CD4-positive, alpha-beta T cell treated with Interleukin-10 for 1 hour (primary cell): ENCODE results near the gene OR7C1.

Source experiments
- DNase-seq: peaks from one replicate; pipeline ENCODE4 v3.0.0-alpha.2; 2020

OR7C1 gene

DNA sequence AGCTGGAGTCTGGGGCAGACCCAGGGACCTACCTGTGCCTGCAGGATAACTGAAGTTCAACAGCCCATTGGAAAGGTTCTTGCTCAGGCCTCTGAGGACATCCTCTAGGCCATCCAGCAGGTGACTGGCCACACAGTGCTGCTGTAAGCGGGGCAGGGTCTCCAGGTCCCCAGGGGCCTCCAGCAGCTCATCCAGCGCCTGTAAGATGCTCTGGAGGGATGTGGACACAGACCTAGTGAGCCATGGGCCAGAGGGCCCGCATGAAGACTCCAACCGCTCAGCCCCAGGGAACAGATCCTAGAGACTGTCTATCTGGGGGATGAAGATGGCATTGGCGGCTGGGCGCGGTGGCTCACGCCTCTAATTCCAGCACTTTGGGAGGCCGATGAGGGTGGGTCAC lies 70.6 kb downstream of the OR7C1 start:
- no peak for DNase-seq

DNA sequence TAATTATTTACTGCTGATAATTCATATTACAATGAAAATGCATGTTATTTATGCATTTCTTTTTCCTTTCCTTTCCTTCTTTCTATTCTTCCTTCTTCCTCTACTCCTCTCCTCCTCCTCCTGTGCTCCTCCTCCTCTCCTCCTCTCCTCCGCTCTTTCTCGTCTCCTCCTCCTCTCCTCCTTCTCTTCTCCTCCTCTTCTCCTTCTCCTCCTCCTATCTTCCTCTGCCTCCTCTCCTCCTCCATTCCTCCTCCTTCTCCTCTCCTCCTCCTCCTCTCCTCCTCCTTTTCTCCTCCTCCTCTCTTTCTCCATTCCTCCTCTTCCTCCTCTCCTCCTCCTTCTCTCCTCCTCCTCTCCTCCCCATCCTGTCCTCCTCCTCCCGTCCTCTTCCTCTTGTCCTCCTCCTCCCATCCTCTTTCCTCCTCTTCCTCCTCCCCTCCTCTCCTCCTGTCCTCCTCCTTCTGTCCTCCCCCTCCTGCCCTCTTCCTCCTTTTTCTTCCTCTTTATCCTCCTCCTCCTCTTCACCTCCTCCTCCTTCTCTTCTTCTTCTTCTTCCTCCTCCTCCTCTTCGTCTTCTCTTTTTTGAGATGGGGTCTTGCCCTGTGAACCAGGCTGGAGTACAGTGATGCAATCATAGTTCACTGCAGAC lies 71.4 kb downstream of the OR7C1 start:
- DNase-seq, result no peak

DNA sequence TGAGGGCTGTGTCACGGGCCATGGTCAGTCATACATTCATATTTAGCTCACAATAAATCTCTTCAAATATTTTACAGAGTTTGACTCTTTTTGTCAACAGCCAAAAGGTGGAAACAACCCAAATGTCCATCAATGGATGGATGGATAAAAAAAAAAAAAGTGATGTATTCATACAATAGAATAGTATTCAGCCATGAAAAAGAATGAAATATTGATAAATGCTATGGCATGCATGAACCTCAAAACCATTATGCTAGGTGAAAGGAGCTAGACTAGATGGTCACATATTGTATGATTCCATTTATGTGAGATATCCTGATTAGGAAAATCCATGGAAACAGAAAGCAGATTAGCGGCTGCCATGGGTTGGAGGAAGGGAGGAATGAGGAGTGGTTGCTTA lies 72.9 kb downstream of the OR7C1 start:
- DNase-seq, result no peak

DNA sequence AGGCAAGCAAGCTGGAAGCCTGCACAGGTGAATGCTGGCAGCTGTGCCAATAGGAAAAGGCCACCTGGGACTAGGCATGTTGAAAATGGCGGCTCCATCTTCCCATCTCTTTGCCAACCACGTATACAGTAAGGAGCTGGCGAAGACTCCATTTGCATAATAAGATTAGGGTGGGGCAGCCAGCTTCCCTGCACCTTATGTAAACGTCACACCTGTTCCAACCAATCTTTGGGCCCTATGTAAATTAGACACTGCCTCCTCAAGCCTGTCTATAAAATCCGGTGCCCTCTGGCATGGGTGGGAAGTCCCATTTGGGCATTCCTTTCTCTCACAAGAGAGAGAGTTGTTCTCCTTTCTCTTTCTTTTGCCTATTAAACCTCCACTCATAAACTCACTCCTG lies 73.4 kb downstream of the OR7C1 start:
- DNase-seq, result no peak

DNA sequence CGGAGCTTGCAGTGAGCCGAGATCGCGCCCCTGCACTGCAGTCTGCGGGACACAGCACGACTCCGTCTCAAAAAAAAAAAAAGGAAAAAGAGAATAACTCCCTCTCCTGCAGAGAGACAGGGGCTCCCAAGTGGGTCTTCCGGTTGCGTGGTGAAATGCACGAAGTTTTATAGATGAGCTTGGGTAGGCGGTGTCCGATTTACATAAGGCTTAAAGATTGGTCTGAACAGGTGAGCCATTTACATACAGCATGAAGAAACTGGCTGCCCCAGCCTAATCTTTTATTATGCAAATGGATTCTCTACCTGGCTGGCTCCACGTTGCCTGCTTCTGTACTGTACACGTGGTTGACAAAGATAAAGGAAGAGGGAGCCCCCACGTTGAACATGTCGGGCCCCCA lies 76.2 kb downstream of the OR7C1 start:
- DNase-seq, result no peak

DNA sequence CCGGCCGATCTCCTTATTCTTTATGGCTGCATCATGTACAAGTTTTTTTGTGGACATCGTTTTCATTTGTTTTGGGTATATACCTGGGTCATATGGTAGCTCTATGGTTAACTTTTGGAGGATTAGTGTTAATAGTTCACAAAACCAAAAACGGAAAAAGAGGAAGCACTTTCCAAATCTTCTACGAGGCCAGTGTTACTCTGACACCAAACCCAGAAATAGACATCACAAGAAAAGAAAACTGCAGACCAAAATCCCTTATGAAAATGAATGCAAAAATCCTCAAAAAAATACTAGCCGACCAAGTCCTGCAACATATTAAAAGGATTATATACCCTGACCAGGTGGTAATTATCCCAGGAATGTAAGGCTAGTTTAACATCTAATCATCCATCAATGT lies 86.4 kb downstream of the OR7C1 start:
- DNase-seq, result no peak
